T-helper 2 cell treated with Interferon-gamma antibody and Interleukin-4, amounts not matched to agents 5 μg/mL and 100 μg/mL, for 36 hours (primary cell): ENCODE measurements around the gene SLC2A4.

ENCODE experiments used
- DNase-seq: peaks from one replicate; pipeline ENCODE4 v3.0.0; 2021; ENCODE audit warnings: low spot score
- H3K27ac Mint-ChIP-seq: one replicate; pipeline ENCODE4 v1.8.0; 2021; ENCODE audit warnings: mild to moderate bottlenecking, mixed read lengths
- H3K27me3 Mint-ChIP-seq: one replicate; pipeline ENCODE4 v1.8.0; 2021; ENCODE audit warnings: low read depth, mixed read lengths
- H3K36me3 Mint-ChIP-seq: one replicate; pipeline ENCODE4 v1.8.0; 2021; ENCODE audit warnings: low read depth, mixed read lengths
- H3K4me1 Mint-ChIP-seq: one replicate; pipeline ENCODE4 v1.8.0; 2021; ENCODE audit warnings: low read depth, mixed read lengths
- H3K4me3 Mint-ChIP-seq: one replicate; pipeline ENCODE4 v1.8.0; 2022; ENCODE audit warnings: mild to moderate bottlenecking, moderate library complexity, mixed read lengths
- H3K9me3 Mint-ChIP-seq: one replicate; pipeline ENCODE4 v1.8.0; 2021; ENCODE audit warnings: mixed read lengths

The SLC2A4 gene

DNA sequence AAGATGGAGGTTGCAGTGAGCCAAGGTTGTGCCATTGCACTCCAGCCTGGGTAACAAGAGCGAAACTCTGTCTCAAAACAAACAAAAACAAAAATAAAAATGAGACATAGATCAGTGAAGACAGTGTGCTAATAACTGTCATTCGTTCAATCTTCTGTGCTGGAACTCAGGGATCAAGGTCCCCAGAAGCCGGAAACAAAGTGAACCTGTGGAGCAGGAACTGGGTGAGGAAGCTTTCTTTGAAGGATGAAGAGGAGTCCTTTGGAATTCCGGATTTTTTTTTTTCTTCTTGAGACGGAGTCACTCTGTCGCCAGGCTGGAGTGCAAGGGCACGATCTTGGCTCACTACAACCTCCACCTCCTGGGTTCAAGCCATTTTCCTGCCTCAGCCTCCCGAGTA lies 2.1 kb upstream of the SLC2A4 start:
- Mint-ChIP-seq H3K4me1 (peaks cover 12% of the 10 kb centered on the region), H3K36me3 (no peaks in the 10 kb centered on the region), H3K27ac (no peak overlapping the region), H3K27me3 (peaks cover 40% of the 10 kb centered on the region), H3K9me3 (no peaks in the 10 kb centered on the region), H3K4me3 (no peak overlapping the region)
- DNase-seq = no peak

DNA sequence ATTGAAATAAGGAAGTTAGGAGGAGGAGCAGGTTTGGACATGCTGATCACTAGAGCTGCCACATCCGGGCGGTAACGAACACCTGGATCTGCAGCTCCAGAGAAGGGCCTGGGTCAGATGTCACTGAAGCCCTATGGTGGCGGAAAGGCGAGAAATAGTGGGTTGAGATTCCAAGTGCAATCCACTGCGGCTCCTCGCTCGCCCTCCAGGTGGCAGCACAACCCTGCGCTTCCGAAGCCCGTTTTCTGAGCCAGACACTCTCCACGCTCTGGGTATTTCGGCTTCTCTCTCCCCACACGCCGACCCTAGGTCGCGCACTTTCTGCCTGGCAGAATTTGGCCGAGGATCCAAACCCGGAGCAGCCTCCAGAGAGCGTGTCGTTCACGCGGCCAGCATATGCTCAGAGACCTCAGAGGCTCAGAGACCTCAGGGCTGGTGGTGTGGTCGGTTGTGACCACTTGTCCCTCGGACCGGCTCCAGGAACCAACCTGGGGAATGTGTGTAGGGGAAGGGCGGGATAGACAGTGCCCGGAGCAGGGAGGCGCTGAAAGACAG lies 922 bp upstream of the SLC2A4 start:
- H3K4me3 Mint-ChIP-seq = peak overlapping the region; percentile 76
- H3K27ac Mint-ChIP-seq = no peak overlapping the region
- DNase-seq = peak; percentile 70
- no peaks in the 10 kb centered on the region for H3K9me3 Mint-ChIP-seq
- H3K36me3 Mint-ChIP-seq = no peaks in the 10 kb centered on the region
- peaks cover 12% of the 10 kb centered on the region for H3K4me1 Mint-ChIP-seq
- peaks cover 40% of the 10 kb centered on the region for H3K27me3 Mint-ChIP-seq

DNA sequence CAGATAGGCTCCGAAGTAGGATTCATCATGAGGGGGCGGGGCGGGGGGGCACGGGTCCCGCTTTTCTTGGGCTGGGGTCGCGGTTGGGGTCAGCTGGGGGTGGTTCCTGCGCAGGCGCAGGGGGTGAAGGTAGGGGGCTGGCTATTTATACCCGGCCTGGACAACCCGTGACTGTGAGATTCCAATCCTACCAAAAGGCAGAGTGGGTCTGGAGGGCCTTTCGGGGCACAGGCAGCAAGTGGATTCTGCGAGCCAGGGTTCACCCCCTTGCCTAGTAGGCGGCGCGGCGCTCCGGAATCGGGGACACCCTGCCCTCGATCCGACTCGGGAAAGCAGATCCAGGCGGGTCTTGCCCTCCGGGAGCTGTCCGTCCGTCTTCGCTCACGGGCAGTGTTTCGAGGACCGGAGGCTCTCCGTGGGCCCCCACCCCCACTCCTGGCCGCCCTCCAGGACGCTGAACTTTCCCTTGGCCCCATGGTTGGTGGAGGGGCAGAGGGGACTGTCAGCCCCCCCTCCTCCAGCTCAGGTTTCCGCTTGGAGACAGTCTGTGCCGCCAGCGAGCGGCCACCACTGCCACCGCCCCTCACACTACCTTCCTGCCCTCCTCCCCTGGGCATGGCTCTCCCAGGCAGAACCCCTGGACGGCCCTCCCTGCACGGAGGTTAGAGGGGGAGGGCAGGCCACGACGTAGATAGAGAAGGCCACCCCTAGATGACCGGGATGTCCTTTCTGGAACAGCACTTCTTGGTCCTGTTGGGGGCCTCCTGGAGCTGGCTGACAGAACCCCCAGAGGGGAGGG lies 634 bp downstream of the SLC2A4 start:
- Mint-ChIP-seq H3K4me1 (peaks cover 12% of the 10 kb centered on the region), H3K9me3 (no peaks in the 10 kb centered on the region), H3K27ac (no peak overlapping the region), H3K36me3 (no peaks in the 10 kb centered on the region), H3K27me3 (peaks cover 46% of the 10 kb centered on the region), H3K4me3 (peak overlapping the region; percentile 76)
- no peak for DNase-seq

DNA sequence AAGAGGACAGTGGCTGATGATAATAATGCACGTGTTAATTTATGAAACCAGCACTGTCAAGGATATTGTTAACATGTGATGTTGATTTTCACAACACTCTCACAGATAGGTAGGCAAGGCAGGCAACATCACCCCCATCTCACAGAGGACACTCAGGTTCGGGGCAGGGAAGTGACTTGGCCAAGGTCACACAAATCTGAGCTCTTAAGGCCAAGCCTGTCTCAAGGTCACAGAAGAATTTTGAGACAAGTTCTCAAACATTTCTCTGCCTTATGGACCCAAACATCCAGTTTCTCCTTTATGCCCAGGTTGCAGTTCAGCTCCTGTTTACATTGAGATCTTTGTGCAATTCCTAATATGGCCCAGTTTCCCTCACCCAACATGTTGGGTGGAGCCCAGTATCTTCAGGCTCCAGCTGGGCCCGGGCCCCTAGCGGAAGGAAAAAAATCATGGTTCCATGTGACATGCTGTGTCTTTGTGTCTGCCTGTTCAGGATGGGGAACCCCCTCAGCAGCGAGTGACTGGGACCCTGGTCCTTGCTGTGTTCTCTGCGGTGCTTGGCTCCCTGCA lies 1.3 kb downstream of the SLC2A4 start:
- Mint-ChIP-seq H3K9me3 (no peaks in the 10 kb centered on the region), H3K4me3 (peak overlapping the region; percentile 33), H3K27me3 (peaks cover 44% of the 10 kb centered on the region), H3K4me1 (peaks cover 12% of the 10 kb centered on the region), H3K36me3 (no peaks in the 10 kb centered on the region), H3K27ac (no peak overlapping the region)
- no peak for DNase-seq

DNA sequence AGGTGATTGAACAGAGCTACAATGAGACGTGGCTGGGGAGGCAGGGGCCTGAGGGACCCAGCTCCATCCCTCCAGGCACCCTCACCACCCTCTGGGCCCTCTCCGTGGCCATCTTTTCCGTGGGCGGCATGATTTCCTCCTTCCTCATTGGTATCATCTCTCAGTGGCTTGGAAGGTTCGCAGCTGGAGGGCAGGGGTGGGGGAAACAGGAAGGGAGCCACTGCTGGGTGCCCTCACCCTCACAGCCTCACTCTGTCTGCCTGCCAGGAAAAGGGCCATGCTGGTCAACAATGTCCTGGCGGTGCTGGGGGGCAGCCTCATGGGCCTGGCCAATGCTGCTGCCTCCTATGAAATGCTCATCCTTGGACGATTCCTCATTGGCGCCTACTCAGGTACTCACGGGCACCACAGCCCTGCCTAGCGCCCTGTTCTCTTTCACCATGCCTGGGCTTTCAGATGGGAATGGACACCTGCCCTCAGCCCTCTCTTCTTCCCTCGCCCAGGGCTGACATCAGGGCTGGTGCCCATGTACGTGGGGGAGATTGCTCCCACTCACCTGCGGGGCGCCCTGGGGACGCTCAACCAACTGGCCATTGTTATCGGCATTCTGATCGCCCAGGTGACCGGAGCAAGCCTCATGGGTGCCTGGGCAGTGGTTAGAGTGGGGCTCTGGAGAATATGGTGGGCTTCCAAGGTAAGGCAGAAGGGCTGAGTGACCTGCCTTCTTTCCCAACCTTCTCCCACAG lies 2.1 kb downstream of the SLC2A4 start:
- Mint-ChIP-seq H3K36me3 (no peaks in the 10 kb centered on the region), H3K9me3 (no peaks in the 10 kb centered on the region), H3K4me3 (no peak overlapping the region), H3K27me3 (peaks cover 47% of the 10 kb centered on the region), H3K27ac (no peak overlapping the region), H3K4me1 (peaks cover 12% of the 10 kb centered on the region)
- DNase-seq = no peak

DNA sequence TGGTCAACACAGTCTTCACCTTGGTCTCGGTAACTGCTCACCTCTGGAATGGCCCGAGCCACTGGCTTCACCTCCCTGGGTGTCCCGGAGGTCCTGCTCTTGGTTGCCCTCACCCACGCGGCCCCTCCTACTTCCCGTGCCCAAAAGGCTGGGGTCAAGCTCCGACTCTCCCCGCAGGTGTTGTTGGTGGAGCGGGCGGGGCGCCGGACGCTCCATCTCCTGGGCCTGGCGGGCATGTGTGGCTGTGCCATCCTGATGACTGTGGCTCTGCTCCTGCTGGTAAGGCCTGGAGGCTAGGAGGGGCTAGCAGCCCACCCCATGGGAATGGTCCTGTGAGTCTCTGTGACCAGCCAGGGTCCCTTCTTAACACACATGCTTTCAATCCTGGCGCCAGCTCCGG lies 3.4 kb downstream of the SLC2A4 start:
- peaks cover 41% of the 10 kb centered on the region for H3K27me3 Mint-ChIP-seq
- no peak overlapping the region for H3K27ac Mint-ChIP-seq
- H3K9me3 Mint-ChIP-seq = no peaks in the 10 kb centered on the region
- no peak for DNase-seq
- no peak overlapping the region for H3K4me3 Mint-ChIP-seq
- peaks cover 12% of the 10 kb centered on the region for H3K4me1 Mint-ChIP-seq
- H3K36me3 Mint-ChIP-seq = no peaks in the 10 kb centered on the region

DNA sequence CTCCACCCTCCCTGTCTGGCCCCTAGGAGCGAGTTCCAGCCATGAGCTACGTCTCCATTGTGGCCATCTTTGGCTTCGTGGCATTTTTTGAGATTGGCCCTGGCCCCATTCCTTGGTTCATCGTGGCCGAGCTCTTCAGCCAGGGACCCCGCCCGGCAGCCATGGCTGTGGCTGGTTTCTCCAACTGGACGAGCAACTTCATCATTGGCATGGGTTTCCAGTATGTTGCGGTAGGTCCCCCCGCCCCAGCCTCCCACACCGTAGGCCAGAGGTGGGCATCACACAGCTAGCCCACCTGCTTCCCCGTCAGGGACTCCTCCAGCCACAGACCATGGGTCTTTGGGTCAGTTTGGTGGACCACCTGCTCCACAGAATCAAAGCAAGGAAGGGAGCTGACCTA lies 4.2 kb downstream of the SLC2A4 start:
- H3K36me3 Mint-ChIP-seq = no peaks in the 10 kb centered on the region
- H3K4me3 Mint-ChIP-seq = no peak overlapping the region
- peaks cover 6% of the 10 kb centered on the region for H3K4me1 Mint-ChIP-seq
- no peak overlapping the region for H3K27ac Mint-ChIP-seq
- H3K9me3 Mint-ChIP-seq = no peaks in the 10 kb centered on the region
- no peak for DNase-seq
- peaks cover 34% of the 10 kb centered on the region for H3K27me3 Mint-ChIP-seq

DNA sequence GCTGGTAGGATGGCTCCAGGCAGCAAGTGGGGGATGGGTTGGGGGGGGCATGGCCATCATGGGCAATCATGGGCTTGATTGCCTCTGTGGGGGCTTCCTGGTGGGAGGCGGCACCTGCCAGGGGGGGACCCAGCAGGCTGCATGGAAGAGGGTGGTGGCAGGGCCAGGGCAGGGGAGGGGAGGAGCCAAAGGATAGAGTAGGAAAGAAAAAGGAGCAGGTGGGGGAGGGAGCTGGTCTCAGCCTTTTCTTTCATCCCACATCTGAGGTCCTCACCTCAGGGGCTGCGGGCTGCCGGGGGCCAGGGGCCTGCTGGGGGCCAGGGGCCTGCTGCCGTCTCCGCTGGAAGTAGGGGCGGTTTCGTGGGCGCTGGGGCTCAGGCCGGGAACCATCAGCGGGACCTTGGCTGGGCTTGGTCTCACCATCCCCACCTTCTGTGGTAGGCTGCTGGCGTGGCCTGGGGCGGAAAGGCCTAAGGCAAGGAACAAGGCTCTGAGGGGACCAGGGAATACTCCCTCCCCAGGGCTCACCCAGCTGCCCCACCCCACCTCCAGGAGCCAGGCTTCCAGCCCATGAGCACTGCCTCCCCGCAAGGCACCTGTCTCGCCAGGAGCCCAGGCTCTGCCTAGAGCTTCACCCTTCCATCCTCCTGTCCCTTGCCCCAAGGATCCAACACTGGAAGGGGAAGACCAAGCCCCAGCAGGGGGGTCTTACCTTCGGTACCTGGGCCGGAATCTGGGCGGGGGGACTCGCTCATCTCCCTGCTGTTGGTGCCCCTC lies 7.9 kb downstream of the SLC2A4 start:
- Mint-ChIP-seq H3K27me3 (peaks cover 35% of the 10 kb centered on the region), H3K27ac (no peak overlapping the region), H3K4me3 (no peak overlapping the region), H3K9me3 (no peaks in the 10 kb centered on the region), H3K4me1 (peaks cover 5% of the 10 kb centered on the region), H3K36me3 (no peaks in the 10 kb centered on the region)
- no peak for DNase-seq

DNA sequence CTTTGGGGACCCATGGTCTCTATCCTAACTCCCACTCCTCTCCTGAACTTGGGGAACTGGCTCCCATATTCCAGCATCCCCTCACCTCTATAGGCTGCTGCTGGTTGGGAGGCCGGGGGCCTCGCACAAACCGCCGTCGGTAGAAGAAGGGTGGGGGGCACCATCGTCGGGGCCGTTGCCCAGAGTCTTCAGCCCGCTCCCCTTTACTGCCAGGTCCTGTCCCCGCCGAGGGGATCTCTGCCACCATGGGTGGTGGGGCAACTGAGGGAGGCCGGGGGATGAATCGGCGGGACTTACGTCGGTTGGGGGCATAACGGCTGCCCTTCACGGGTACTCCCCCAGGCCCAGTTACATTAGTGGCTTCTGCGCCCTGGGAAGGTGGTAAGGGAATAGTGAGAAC lies 8.6 kb downstream of the SLC2A4 start:
- Mint-ChIP-seq H3K4me1 (peaks cover 8% of the 10 kb centered on the region), H3K27me3 (peaks cover 36% of the 10 kb centered on the region), H3K9me3 (no peaks in the 10 kb centered on the region), H3K27ac (no peak overlapping the region), H3K4me3 (no peak overlapping the region), H3K36me3 (no peaks in the 10 kb centered on the region)
- DNase-seq = no peak

DNA sequence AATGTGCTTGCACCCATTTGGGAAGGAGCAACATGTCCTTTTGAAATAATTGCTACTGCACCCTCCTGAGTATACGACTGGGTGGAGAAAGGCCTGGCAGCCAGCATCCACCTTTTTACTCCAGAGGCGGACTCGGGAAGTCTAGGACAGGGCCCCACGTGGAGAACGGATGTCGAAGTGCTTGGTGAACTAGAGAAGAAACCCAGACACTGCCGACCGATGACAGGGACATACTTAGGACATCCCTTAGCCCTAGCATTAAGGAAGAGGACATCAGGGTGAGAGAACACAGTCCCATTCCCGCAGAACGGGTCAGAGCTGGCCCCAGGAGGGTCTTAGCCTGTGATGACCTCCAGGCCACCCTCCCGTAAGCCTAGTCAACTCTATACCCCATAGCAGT lies 9.2 kb downstream of the SLC2A4 start:
- Mint-ChIP-seq H3K4me1 (peaks cover 12% of the 10 kb centered on the region), H3K36me3 (no peaks in the 10 kb centered on the region), H3K9me3 (no peaks in the 10 kb centered on the region), H3K4me3 (no peak overlapping the region), H3K27ac (no peak overlapping the region), H3K27me3 (peaks cover 40% of the 10 kb centered on the region)
- no peak for DNase-seq

DNA sequence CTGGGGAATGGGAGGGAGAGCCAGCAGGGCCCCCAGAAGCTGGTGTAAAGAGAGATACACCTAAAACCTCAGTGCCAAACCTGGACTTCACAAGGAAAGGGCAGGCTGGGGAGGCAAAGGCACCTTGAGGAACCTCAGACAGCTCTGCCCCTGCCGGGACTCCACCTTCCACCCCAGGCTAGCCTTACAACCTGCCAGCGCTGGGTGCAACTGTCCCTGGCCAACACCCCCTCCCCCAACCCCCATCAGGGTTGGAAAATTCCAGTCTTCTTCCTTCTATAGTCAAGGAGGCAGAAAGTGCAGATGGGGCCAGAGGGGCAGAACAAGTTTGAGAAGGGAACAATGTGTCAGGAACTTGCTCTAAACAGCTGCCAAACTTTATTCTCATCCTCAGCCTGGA lies 10.7 kb downstream of the SLC2A4 start:
- H3K27ac Mint-ChIP-seq = no peak overlapping the region
- H3K4me1 Mint-ChIP-seq = peaks cover 20% of the 10 kb centered on the region
- H3K27me3 Mint-ChIP-seq = peaks cover 36% of the 10 kb centered on the region
- no peaks in the 10 kb centered on the region for H3K9me3 Mint-ChIP-seq
- H3K36me3 Mint-ChIP-seq = no peaks in the 10 kb centered on the region
- no peak overlapping the region for H3K4me3 Mint-ChIP-seq
- DNase-seq = no peak

DNA sequence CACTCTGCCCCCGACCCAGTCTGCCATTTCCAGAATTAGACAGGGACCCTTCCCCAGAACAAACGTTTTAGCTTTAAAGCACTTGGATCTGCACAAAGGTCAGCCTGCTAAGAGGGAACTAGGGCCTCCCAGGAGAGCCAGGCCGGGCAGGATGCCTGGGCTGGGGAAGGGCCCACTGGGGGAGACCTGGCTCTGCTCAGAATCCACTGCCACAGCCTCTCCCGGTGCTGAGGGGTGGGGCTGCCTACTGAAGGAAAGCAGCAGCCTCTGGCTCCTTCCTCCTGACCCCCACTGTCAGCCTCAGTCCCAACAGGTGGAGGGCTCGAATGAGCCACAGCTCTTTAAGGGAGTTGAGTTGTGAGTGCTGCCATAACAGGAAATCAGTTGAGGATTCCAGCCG lies 11.2 kb downstream of the SLC2A4 start:
- peaks cover 36% of the 10 kb centered on the region for H3K27me3 Mint-ChIP-seq
- no peak overlapping the region for H3K27ac Mint-ChIP-seq
- no peak overlapping the region for H3K4me3 Mint-ChIP-seq
- no peaks in the 10 kb centered on the region for H3K36me3 Mint-ChIP-seq
- no peaks in the 10 kb centered on the region for H3K9me3 Mint-ChIP-seq
- DNase-seq = no peak
- peaks cover 20% of the 10 kb centered on the region for H3K4me1 Mint-ChIP-seq

DNA sequence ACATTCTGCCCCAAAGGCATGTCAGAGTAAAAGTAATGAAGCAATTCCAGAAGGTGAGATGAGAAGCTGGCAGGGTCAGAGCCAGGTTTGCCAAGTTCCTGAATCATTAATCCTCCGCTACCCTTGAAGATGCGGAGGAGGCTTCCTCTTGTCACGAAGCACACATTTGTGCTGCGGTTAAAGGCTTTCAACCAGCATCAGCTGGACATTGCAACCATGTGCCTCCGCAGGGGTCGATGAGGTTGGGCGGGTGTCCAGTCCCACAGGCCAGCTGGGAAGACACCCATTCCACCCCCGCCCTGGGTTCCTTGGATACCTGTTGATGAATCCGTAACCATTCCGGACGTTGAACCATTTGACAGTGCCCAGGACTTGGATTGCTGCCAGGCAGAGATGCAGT lies 11.6 kb downstream of the SLC2A4 start:
- H3K27me3 Mint-ChIP-seq = peaks cover 36% of the 10 kb centered on the region
- no peak for DNase-seq

More for the DNA sequence above, 11.6 kb downstream of the SLC2A4 start:
- no peak overlapping the region for H3K27ac Mint-ChIP-seq
- no peaks in the 10 kb centered on the region for H3K36me3 Mint-ChIP-seq
- H3K4me1 Mint-ChIP-seq = peaks cover 20% of the 10 kb centered on the region
- peak overlapping the region; percentile 49 for H3K4me3 Mint-ChIP-seq
- H3K9me3 Mint-ChIP-seq = no peaks in the 10 kb centered on the region
